ENCODE measurements around the gene RAD51B.
"Not testable (repeated sequence)": the region's sequence is repeated elsewhere in the genome, so short reads cannot be mapped to it uniquely, and the experiment has no call there.

RAD51B gene

GRCh38 chr14:67963960-67964812 lies 144.6 kb downstream of the RAD51B start:
- Mint-ChIP-seq H3K27me3 (no peaks in the 10 kb centered on the region), H3K4me1 (ENCODE audit: low read depth) (peaks cover 10% of the 10 kb centered on the region), H3K36me3 (ENCODE audit: low read depth) (peaks cover 38% of the 10 kb centered on the region), H3K4me3 (no peak overlapping the region), H3K27ac (no peak overlapping the region), H3K9me3 (peaks cover 19% of the 10 kb centered on the region)

- H3K27ac Mint-ChIP-seq, result no peak overlapping the region
- H3K4me1 Mint-ChIP-seq (ENCODE audit: low read depth), result peaks cover 10% of the 10 kb centered on the region
- peaks cover 38% of the 10 kb centered on the region for H3K36me3 Mint-ChIP-seq (ENCODE audit: low read depth)
- H3K27me3 Mint-ChIP-seq, result no peaks in the 10 kb centered on the region
- peaks cover 19% of the 10 kb centered on the region for H3K9me3 Mint-ChIP-seq
- H3K4me3 Mint-ChIP-seq, result no peak overlapping the region
These were observed 146.1 kb downstream of the RAD51B start for GRCh38 chr14:67965696-67966095.

GRCh38 chr14:67967206-67967605 lies 147.6 kb downstream of the RAD51B start:
- no peaks in the 10 kb centered on the region for H3K27me3 Mint-ChIP-seq
- no peak overlapping the region for H3K4me3 Mint-ChIP-seq
- peaks cover 38% of the 10 kb centered on the region for H3K36me3 Mint-ChIP-seq (ENCODE audit: low read depth)
- peaks cover 19% of the 10 kb centered on the region for H3K9me3 Mint-ChIP-seq
- peaks cover 6% of the 10 kb centered on the region for H3K4me1 Mint-ChIP-seq (ENCODE audit: low read depth)
- no peak overlapping the region for H3K27ac Mint-ChIP-seq

DNA sequence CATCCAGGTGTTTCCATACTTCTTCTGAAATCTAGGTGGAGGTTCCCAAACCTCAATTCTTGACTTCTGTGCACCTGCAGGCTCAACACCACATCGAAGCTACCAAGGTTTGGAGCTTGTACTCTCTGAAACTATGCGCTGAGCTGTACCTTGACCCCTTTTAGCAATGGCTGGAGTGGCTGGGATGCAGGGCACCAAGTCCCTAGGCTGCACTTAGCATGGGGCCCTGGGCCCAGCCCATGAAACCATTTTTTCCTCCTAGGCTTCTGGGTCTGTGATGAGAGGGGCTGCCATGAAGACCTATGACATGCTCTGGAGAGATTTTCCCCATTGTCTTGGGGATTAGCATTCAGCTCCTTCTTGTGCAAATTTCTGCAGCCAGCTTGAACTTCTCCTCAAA lies 148.4 kb downstream of the RAD51B start:
- Mint-ChIP-seq H3K9me3 (peaks cover 19% of the 10 kb centered on the region), H3K36me3 (ENCODE audit: low read depth) (peaks cover 38% of the 10 kb centered on the region)
- H3K4me3 Mint-ChIP-seq; H3K27ac Mint-ChIP-seq; H3K4me1 Mint-ChIP-seq (ENCODE audit: low read depth); H3K27me3 Mint-ChIP-seq: not testable (repeated sequence)

DNA sequence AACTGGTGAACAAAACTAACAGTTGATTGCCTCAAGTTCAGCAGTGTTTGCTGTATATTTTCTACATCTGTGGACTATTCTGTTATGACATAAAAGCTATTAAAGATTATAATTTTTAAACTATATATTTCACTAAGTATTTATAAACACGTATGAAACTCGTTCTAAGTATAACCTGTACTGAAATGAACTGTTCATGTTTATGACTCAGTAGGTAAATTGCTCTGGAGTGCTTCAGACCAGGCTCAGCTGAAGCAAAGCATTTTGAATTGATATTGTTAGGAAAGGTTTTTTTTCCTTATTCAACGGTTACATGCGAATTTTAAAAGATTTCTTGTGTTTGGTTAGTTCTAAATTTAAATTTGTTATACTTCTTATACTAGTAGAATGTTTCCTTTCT lies 151.3 kb downstream of the RAD51B start:
- Mint-ChIP-seq H3K27me3 (no peaks in the 10 kb centered on the region), H3K27ac (no peak overlapping the region), H3K4me1 (ENCODE audit: low read depth) (no peaks in the 10 kb centered on the region), H3K36me3 (ENCODE audit: low read depth) (peaks cover 29% of the 10 kb centered on the region), H3K9me3 (peaks cover 19% of the 10 kb centered on the region), H3K4me3 (no peak overlapping the region)

DNA sequence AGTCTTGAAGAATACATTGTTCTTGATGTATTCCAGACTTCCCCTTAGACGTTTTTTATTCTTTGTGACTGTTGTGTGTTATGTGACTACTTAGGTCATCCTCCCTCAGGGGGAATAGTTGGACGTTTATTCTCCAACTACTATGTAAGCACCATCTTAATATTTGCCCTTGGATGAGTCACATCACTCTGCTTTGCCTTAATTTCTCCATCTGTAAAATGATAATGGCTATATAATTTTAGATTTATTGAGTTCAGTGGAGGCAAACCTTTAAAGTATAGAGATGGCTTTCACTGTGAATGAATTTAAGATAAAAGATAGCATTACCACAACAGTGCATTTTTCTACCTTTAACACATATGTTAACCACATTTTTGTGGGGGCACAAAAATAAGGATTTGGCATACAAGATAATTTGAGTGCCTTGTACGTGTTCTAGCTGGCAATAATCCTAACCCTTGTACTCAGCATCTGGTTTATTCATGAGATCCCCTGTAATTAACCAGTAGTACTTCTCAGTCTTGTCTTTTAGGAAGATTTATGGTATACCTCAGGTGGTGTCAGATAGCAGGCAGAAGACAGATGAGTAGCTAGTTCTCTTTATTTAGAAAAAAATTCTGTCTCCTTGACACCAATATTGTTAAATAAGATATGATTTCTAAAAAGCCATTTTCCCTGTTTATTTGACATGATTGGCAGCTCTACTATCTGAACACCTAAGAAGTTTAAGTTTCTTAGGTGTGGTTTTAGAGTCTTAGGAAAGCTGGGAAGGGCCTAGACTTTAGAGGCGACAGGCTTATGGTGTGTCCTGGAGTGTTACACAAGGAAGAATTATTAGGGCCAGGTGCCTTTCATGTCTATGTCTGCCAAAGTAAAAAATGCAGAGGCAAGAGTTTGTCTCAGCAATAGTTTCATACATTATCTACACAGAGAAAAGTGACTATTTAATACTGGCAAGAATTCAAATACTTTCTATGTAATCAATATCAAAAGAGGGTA lies 152.3 kb downstream of the RAD51B start:
- Mint-ChIP-seq H3K9me3 (peaks cover 13% of the 10 kb centered on the region), H3K36me3 (ENCODE audit: low read depth) (peaks cover 23% of the 10 kb centered on the region), H3K4me1 (ENCODE audit: low read depth) (no peaks in the 10 kb centered on the region), H3K27ac (no peak overlapping the region), H3K27me3 (no peaks in the 10 kb centered on the region), H3K4me3 (no peak overlapping the region)

- Mint-ChIP-seq H3K9me3 (peaks cover 4% of the 10 kb centered on the region), H3K4me1 (ENCODE audit: low read depth) (no peaks in the 10 kb centered on the region), H3K27ac (no peak overlapping the region), H3K4me3 (no peak overlapping the region), H3K36me3 (ENCODE audit: low read depth) (peaks cover 8% of the 10 kb centered on the region), H3K27me3 (no peaks in the 10 kb centered on the region)
These were observed 153.9 kb downstream of the RAD51B start for GRCh38 chr14:67973436-67973835.

- no peaks in the 10 kb centered on the region for H3K9me3 Mint-ChIP-seq
- H3K4me1 Mint-ChIP-seq (ENCODE audit: low read depth), result peaks cover 4% of the 10 kb centered on the region
- no peak overlapping the region for H3K27ac Mint-ChIP-seq
- no peak overlapping the region for H3K4me3 Mint-ChIP-seq
- H3K27me3 Mint-ChIP-seq, result no peaks in the 10 kb centered on the region
- H3K36me3 Mint-ChIP-seq (ENCODE audit: low read depth), result no peaks in the 10 kb centered on the region
These were observed 155.9 kb downstream of the RAD51B start for GRCh38 chr14:67975470-67975869.

DNA sequence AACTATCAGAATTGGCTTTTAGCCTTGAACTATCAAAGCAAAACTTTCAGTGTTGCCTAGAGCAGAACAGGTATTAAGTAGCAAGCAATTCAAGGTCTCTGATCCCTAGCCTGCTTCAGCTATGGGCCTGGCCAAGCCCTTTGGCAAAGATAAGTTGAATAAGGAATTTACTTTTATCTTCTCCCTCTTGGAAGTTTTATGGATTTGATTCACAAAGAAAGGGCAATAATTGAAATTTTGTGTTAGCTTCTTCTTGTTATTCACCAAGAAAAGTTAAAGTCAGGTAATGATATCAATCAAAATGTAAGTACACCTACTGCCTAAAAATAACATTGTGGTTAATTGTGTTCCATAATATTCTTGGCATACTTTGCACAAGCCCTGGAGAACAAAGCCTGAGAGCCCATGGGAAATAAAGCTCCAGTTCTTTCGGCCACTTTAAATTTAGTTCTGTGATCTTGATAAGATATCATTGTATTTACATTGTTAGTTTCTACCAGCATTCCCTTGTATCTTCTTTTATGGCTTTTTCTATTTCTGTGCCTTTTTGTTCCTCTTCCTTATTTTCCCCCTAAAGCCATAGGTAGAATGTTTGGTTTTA lies 158.0 kb downstream of the RAD51B start:
- peaks cover 4% of the 10 kb centered on the region for H3K4me1 Mint-ChIP-seq (ENCODE audit: low read depth)
- H3K36me3 Mint-ChIP-seq (ENCODE audit: low read depth), result no peaks in the 10 kb centered on the region
- H3K4me3 Mint-ChIP-seq, result no peak overlapping the region
- H3K27me3 Mint-ChIP-seq, result no peaks in the 10 kb centered on the region
- H3K27ac Mint-ChIP-seq, result no peak overlapping the region
- H3K9me3 Mint-ChIP-seq, result no peaks in the 10 kb centered on the region

GRCh38 chr14:67978749-67979148 lies 159.2 kb downstream of the RAD51B start:
- Mint-ChIP-seq H3K9me3 (no peaks in the 10 kb centered on the region), H3K27me3 (no peaks in the 10 kb centered on the region)

DNA sequence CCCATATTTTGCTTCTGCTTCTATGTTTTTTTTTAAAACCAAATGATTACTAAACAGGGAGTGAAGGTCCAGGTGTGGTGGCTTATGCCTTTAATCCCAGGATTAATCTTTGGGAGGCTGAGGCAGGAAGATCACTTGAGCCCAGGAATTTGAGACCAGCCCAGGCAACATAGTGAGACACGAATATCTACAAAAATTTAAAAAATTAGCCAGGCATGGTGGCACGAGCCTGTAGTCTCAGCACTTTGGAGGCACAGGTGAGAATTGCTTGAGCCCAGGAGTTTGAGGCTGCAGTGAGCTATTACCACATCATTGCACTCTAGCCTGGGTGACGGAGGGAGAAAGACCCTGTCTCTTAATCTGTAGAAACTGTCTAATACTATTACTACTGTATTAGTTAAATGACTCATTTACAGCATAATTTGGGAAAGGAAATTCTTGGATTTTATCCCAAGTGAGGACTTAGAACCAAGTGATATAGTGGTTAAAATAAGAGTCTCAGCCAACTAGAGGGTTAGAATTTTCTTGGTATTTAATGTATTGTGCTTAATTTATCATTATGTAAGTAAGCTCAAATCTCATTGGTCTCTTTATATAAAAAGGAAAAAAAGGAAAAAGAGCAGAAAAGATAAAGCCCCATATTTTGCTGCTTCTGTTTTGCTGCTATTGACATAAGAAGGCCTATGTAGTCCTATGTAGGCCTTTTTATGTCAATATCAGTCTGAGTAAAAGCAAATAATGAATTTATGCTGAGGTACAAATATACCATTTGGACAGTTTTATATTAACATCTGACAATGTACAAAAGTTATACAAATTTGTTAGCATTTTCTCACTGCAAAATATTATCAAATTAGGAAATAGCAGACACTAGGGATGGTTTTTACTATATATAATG lies 163.4 kb downstream of the RAD51B start:
- Mint-ChIP-seq H3K27me3 (no peaks in the 10 kb centered on the region), H3K36me3 (ENCODE audit: low read depth) (no peaks in the 10 kb centered on the region)

More at GRCh38 chr14:67978749-67979148, 159.2 kb downstream of the RAD51B start:
- Mint-ChIP-seq H3K4me1 (ENCODE audit: low read depth) (peaks cover 4% of the 10 kb centered on the region), H3K4me3 (no peak overlapping the region), H3K27ac (no peak overlapping the region), H3K36me3 (ENCODE audit: low read depth) (no peaks in the 10 kb centered on the region)

DNA sequence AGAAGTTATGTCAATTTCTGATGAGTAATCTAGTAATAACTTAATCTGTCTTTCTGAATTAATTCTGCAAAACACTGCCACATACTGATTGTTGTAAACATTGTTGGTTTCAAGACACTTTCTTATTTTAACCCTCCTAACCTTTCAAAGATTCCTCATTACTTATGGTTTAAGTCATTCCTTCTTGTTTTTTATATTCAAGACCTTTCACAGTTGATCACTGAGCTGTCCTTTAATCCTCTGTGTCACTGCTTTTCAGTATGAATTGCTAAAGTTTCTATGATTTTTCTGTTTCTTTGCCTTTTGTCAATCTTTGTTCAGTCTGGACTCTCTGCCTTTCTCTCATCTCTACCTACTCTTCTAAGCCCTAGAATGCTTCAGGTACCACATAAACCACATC lies 164.7 kb downstream of the RAD51B start:
- no peaks in the 10 kb centered on the region for H3K36me3 Mint-ChIP-seq (ENCODE audit: low read depth)
- no peak overlapping the region for H3K4me3 Mint-ChIP-seq
- no peak overlapping the region for H3K27ac Mint-ChIP-seq
- no peaks in the 10 kb centered on the region for H3K9me3 Mint-ChIP-seq
- no peaks in the 10 kb centered on the region for H3K27me3 Mint-ChIP-seq
- no peaks in the 10 kb centered on the region for H3K4me1 Mint-ChIP-seq (ENCODE audit: low read depth)

More for the DNA sequence above, 163.4 kb downstream of the RAD51B start:
- Mint-ChIP-seq H3K9me3 (no peaks in the 10 kb centered on the region), H3K4me3 (no peak overlapping the region), H3K4me1 (ENCODE audit: low read depth) (peaks cover 4% of the 10 kb centered on the region), H3K27ac (no peak overlapping the region)

DNA sequence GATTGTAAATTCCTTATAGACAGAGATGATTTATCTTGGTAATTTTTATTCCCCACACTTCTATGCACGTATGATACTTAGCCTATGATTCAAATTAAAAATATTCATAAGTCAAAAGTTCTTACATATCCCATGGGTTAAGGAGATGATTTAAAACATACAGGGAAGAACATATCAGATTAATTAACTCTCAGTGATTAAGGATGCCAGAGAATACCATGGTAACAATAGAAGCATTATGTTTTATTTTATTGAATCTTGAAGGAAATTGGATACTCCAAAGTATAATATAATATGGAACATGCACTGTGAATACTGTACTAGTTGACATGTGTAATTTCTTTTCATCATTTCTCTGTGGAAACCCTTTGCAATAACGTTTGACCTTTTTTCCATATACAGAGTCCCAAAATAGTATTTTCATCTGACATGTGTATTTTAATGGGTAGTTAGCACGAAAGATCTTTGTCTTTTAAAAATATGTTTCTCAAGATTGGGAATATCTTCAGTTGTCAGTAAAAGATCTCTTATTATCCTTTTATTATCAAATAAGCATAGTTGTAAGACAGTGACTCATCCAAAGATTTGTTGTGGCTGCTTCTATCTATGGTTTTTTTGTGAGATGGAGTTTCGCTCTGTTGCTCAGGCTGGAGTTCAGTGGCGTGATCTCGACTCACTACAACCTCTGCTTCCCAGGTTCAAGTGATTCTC lies 166.7 kb downstream of the RAD51B start:
- H3K27me3 Mint-ChIP-seq, result no peaks in the 10 kb centered on the region
- no peak overlapping the region for H3K4me3 Mint-ChIP-seq
- no peaks in the 10 kb centered on the region for H3K36me3 Mint-ChIP-seq (ENCODE audit: low read depth)
- no peaks in the 10 kb centered on the region for H3K4me1 Mint-ChIP-seq (ENCODE audit: low read depth)
- no peak overlapping the region for H3K27ac Mint-ChIP-seq
- H3K9me3 Mint-ChIP-seq, result no peaks in the 10 kb centered on the region

Data from stimulated activated naive CD8-positive, alpha-beta T cell treated with anti-CD3 and anti-CD28 coated beads, Interleukin-15, Interleukin-2, amounts not matched to agents 100 ng/mL and 50 ng/mL, for 24 hours (primary cell).